ENCODE data around the gene SLC38A1.

DNA sequence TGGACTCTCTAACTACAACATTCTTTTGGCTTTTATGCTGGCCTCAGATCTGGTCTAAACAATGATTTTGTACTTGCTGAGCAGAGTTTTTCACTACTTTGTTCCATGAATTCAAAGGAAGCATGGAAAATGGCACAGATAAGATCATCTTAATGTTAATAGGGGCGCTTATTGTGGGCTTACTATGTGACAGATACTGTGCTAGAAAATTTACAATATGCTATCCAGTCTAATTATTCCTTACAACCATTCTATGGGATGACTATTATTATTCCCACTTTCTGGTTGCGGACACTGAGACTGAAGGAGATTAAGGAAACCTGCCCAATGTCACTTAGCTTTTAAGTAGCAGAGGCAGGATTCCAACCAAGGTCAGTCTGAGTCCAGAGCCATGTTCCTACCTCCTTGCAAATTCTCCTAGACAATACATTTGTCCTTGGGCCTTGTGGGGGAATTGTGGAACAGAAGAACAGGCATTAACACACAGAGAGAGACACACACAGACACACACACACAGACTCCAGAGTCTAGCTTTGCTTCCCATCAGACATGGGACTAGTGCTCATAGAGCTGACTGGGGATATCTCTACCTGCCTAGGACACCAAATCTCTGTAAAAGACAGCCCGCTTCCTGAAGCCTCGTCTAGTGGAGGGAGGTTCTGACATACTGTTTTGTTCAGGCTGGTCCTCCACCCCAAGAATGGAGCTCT, 107.7 kb downstream of the SLC38A1 start:
- TF ChIP-seq CTCF (IDR thresholded peaks at IDR 0.05; ENCODE audit: borderline replicate concordance, extremely low read depth, low read length, poor library complexity, severe bottlenecking): no peak
- TF ChIP-seq EZH2 (IDR thresholded peaks at IDR 0.05; ENCODE audit: borderline replicate concordance, low read depth, low read length, severe bottlenecking): no peak
